Natural killer cell treated with Interleukin-12 subunit alpha and Interleukin-12 subunit beta and Interleukin-15 and Interleukin-18, amount 100 ng/mL, for 72 hours (primary cell): Measurements from ENCODE around the gene MED16. TPM values are rescaled to one million over a fixed set of nuclear protein-coding genes. Genes with fewer than 3 reads are reported as not detected.

Experiments
- ATAC-seq, 2 donors: fragments of 150-1000 bp; cut with Tn5 transposase in 1 of 2; sonication (Bioruptor Pico), chemical (Tn5 transposase) in 1 of 2; 2 replicates each; pipeline ENCODE4 v1.10.0; 2021
- DNase-seq: peaks from one replicate; pipeline ENCODE4 v3.0.0; 2022; ENCODE audit warnings: low spot score
- H3K27ac Mint-ChIP-seq, 2 donors: 1 replicate in 1 of 2; 2 replicates in 1 of 2; pipeline ENCODE4 v1.8.0; 2022; ENCODE audit warnings: mixed read lengths in 2 of 2, mild to moderate bottlenecking in 1 of 2, moderate library complexity in 1 of 2
- H3K27me3 Mint-ChIP-seq, 2 donors: 1 replicate in 1 of 2; 2 replicates in 1 of 2; pipeline ENCODE4 v1.8.0; 2022; ENCODE audit warnings: mixed read lengths in 2 of 2
- H3K36me3 Mint-ChIP-seq: one replicate; pipeline ENCODE4 v1.8.0; 2022; ENCODE audit warnings: mixed read lengths
- H3K4me1 Mint-ChIP-seq, 2 donors: 1 replicate in 1 of 2; 2 replicates in 1 of 2; pipeline ENCODE4 v1.8.0; 2022; ENCODE audit warnings: low read depth in 2 of 2, mixed read lengths in 2 of 2, mild to moderate bottlenecking in 1 of 2
- H3K4me3 Mint-ChIP-seq: one replicate; pipeline ENCODE4 v1.8.0; 2022; ENCODE audit warnings: mixed read lengths
- H3K9me3 Mint-ChIP-seq: 2 replicates; pipeline ENCODE4 v1.8.0; 2022; ENCODE audit warnings: mixed read lengths
- total RNA-seq, 2 donors: library from RNA; stranded (reverse); gene quantifications; one replicate each; pipeline ENCODE4 v1.2.3, GENCODE V29; 2022

MED16 gene
- total RNA-seq, 2 donors from 2014 or later: 46.4 to 79.6 TPM

DNA sequence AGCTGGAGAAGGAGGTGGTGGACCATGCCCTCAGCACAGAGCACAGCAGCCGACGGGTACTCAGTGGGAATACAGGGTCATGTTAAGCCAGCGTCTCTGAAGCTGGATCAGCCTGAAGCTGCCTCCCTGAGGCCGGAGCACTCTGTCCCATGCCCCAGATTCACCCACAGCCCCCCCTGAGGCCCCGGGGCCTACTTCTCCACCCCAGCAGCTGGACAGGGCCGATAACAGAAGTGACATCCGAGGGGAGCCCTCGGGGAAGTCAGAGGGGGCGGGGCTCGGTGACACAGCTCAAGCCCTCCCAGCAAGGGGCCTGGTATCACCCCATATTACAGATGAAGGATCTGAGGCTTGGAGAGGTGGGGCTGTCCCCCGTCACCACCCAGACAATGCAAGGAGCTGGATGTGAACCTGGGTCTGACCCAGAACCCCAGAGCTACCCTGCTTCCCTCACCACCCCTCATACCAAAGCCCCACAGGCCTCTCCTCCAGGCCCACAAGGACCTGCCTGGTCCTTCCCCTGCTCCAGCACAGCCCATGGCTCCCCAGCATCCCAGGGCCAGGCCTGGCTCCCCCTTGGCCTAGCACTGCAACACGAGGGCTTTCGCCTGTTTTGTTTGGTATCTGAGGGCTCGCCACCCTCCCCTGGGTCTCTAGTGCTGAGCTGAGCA lies 14.3 kb upstream of the MED16 start:
- Mint-ChIP-seq H3K27ac (peak overlapping the region in 1 of 2 donors; percentile 97), H3K27me3 (no peaks in the 10 kb centered on the region), H3K36me3 (no peaks in the 10 kb centered on the region), H3K4me3 (no peak overlapping the region), H3K4me1 (peaks cover 13 to 20% of the 10 kb centered on the region in 2 donors), H3K9me3 (no peaks in the 10 kb centered on the region)
- ATAC-seq (peak; percentile 9 to 15), DNase-seq (no peak)

DNA sequence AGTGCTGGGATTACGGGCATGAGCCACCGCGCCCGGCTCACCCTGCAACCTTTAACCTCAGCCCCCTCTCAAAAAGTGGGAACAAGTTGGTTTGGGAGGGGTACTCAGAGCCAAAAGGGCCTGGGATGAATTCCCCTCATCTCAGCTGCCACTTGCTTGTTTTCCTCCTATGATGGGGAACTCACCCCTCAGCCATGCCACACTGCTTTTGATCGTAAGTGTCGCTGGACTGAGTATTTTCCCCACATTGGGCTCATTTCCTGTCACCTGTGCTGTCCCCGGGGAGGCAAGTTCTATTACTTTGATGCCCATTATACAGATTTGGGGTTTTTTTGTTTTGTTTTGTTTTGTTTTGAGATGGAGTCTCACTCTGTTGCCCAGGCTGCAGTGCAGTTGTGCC lies 13.5 kb upstream of the MED16 start:
- Mint-ChIP-seq H3K27ac (peak overlapping the region in 1 of 2 donors; percentile 97), H3K27me3 (no peaks in the 10 kb centered on the region), H3K4me3 (no peak overlapping the region), H3K36me3 (no peaks in the 10 kb centered on the region), H3K9me3 (no peaks in the 10 kb centered on the region), H3K4me1 (peaks cover 13 to 20% of the 10 kb centered on the region in 2 donors)
- no peak for ATAC-seq
- DNase-seq: no peak

DNA sequence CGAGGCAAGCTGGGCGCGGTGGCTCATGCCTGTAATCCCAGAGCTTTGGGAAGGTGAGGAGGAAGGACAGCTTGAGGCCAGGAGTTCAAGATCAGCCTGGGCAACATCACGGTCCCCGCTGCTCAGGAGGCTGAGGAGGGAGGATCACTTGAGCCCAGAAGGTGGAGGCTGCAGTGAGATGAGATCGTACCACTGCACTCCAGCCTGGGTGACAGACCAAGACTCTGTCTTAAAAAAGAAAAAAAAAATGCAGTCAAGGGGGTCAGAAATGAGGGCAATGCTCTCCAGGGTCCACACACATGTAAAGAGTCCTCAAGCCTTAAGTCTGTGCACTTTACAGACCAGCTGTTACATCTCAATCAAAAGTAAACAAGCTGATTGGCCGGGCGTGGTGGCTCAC lies 11.6 kb upstream of the MED16 start:
- Mint-ChIP-seq H3K27me3 (no peaks in the 10 kb centered on the region), H3K4me1 (peaks cover 8 to 15% of the 10 kb centered on the region in 2 donors), H3K9me3 (no peaks in the 10 kb centered on the region), H3K36me3 (no peaks in the 10 kb centered on the region), H3K27ac (no peak overlapping the region), H3K4me3 (no peak overlapping the region)
- DNase-seq: no peak
- no peak for ATAC-seq

DNA sequence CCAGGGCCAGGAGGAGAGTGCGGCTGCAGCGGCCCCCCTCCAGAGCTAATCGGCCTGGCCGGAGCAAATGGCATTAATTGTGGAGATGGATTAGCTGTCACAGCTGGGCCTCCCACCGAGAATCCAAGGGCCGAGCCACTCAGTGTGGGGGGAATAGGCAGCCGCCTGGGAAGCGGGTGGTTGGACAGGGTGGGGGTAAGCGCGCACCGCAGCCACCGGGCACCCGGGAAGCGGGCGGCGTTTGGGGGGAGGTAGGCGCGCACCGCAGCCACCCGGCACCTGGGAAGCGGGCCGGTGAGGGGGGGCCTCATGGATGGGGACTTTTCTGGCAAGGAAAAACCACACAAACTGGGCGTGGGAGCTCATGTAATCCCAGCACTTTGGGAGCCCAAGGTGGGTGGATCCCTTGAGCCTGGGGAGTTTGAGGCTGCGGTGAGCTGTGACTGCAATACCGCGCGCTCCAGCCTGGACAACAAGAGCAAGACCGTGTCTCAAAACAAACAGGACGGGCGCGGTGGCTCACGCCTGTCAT lies 10.3 kb upstream of the MED16 start:
- Mint-ChIP-seq H3K27ac (no peak overlapping the region), H3K27me3 (no peaks in the 10 kb centered on the region), H3K4me1 (peaks cover 0 to 8% of the 10 kb centered on the region in 2 donors), H3K36me3 (no peaks in the 10 kb centered on the region), H3K4me3 (no peak overlapping the region), H3K9me3 (no peaks in the 10 kb centered on the region)
- ATAC-seq (no peak), DNase-seq (no peak)

DNA sequence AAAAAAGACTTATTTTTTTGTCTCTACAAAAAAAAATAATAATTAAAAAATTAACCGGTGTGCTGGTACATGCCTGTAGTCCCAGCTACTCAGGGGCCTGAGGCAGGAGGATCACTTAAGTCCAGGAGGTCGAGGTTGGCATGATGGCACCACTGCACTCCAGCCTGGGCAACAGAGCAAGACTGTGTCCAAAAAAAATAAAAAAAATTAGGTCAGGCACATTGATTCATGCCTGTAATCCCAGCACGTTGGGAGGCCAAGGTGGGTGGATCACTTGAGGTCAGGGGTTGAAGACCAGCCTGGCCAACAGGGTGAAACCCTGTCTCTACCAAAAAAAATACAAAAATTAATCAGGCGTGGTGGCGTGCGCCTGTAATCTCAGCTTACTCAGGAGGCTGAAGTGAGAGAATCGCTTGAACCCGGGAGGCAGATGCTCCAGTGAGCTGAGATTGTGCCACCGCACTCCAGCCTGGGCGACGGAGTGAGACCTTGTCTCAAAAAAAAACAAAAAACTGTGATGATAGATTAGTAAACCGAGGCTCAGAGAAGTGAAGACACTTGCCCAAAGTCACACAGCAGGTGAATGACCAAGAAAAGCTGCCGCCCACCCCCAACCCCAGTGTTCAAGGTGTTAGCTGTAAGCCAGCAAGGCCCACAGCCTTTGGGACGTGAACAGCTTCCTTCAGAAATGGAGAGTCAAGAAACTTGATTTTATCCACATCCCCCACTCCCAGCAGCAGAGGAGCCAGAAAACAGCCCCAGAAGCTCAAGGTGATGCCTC lies 9.6 kb upstream of the MED16 start:
- no peaks in the 10 kb centered on the region for H3K36me3 Mint-ChIP-seq
- no peak overlapping the region for H3K4me3 Mint-ChIP-seq
- no peak overlapping the region for H3K27ac Mint-ChIP-seq

DNA sequence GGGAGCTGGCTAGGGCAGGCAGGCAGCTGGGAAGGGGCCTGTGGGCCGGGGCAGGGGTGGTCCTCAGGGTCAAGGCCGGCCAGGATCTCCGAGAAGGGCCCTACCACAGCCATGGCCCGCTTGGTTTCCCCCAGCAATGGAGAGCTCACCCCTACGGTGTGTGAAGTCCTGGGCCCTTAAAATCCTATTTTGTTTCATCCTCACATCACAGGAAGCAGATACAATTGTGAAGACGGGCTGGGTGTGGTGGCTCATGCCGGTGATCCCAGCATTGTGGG lies 9.0 kb upstream of the MED16 start:
- ATAC-seq: no peak
- Mint-ChIP-seq H3K9me3 (no peaks in the 10 kb centered on the region), H3K4me1 (peaks cover 0 to 3% of the 10 kb centered on the region in 2 donors), H3K36me3 (no peaks in the 10 kb centered on the region), H3K4me3 (no peak overlapping the region), H3K27me3 (no peaks in the 10 kb centered on the region), H3K27ac (no peak overlapping the region)
- DNase-seq: no peak

More for the DNA sequence above, 9.6 kb upstream of the MED16 start:
- DNase-seq (no peak), ATAC-seq (no peak)
- Mint-ChIP-seq H3K4me1 (peaks cover 0 to 6% of the 10 kb centered on the region in 2 donors), H3K9me3 (no peaks in the 10 kb centered on the region), H3K27me3 (no peaks in the 10 kb centered on the region)

DNA sequence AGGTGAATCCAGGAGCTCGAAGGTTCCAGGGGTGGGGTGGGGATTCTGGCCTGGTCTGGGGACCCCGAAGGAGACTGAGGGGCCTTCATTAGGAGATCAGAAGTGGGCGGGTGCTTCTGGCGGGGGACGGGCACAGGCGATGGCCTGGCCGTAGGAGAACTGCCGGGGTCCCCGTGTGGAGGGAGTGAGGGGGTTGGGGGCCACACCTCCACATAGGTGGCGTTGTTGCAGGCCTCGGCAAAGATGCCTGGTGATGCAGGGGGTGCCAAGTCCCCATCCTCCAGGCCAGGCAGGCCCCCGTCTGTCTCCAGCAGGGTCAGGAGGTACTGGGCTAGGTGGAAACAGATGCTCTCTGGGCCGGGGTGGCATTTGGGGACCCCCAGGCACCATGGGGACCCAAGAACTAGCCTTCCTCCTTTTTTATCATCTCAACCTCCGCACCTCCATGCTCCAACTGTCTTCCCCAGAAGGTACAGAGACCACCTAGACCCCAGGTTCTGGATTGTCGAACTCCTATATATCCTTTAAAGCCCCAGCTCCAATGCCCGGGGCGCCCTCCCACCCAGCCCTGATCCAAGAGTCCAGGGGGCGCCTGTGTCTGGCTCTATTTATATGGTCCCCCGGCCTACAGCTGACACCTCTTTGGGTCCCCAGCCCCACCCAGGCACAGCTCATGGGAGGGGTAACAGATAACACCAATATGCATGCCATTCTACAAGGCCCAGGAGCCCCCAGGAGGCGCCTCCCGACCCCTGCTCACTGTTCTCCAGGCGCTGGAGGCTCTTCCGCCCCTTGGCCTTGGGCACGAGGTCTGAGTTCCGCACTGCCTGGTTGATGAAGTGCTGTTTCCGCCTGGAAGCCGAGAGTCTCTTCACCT lies 8.5 kb upstream of the MED16 start:
- H3K27me3 Mint-ChIP-seq: no peaks in the 10 kb centered on the region
- H3K27ac Mint-ChIP-seq: no peak overlapping the region
- DNase-seq (no peak), ATAC-seq (no peak)
- no peaks in the 10 kb centered on the region for H3K36me3 Mint-ChIP-seq
- peaks cover 0 to 3% of the 10 kb centered on the region in 2 donors for H3K4me1 Mint-ChIP-seq
- no peak overlapping the region for H3K4me3 Mint-ChIP-seq
- H3K9me3 Mint-ChIP-seq: no peaks in the 10 kb centered on the region

DNA sequence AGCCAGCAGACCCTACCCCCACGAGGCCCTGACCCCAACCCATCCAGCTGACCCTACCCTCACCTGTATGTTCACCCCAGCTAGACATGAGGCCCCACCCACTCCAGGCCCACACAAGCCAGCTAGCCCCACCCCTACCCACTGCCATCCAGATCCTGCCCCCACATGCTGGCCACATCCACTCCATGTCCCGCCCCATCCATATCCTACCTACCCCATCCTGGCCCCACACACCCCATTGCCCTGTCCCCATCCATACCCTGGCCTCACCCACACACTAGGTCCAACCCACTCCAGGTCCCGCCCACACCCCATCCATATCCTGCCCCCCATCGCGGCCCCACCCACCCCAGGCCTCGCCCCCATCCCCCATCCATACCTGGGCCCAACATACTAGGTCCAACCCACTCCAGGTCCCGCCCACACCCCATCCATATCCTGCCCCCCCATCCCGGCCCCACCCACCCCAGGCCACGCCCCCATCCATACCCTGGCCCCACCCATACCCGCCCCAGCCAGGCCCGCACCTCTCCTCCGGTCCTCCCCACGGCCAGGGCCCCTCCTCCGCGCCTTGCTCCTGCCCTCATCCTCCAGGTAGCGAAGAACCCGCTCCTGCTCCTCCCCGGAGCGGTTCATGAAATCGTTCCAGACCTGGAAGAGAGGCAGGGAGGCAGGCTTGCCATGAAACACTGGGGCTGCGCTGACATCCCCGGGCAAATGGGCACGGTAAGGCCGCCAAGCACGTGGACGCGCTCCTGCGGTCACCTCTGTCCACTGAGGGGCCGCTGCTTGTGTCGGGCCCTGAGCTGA lies 7.5 kb upstream of the MED16 start:
- ATAC-seq: peak; percentile 34 to 52
- no peak for DNase-seq
- no peak overlapping the region for H3K27ac Mint-ChIP-seq
- no peaks in the 10 kb centered on the region for H3K27me3 Mint-ChIP-seq
- H3K36me3 Mint-ChIP-seq: no peaks in the 10 kb centered on the region
- no peaks in the 10 kb centered on the region for H3K9me3 Mint-ChIP-seq
- H3K4me3 Mint-ChIP-seq: no peak overlapping the region
- H3K4me1 Mint-ChIP-seq: peaks cover 0 to 3% of the 10 kb centered on the region in 2 donors

DNA sequence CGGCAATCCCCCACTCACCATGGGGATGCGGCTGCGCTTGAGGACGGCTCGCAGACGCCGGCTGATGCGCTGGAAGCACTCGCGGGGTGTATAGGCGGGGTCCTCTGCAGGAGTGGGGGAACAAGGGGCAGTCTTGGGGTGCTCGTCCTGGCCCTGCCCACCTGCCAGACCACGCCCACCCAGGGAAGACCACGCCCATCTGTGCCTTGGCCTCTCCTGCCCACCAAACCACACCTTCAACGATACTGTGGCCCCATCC lies 7.0 kb upstream of the MED16 start:
- no peak for ATAC-seq
- H3K4me3 Mint-ChIP-seq: no peak overlapping the region

DNA sequence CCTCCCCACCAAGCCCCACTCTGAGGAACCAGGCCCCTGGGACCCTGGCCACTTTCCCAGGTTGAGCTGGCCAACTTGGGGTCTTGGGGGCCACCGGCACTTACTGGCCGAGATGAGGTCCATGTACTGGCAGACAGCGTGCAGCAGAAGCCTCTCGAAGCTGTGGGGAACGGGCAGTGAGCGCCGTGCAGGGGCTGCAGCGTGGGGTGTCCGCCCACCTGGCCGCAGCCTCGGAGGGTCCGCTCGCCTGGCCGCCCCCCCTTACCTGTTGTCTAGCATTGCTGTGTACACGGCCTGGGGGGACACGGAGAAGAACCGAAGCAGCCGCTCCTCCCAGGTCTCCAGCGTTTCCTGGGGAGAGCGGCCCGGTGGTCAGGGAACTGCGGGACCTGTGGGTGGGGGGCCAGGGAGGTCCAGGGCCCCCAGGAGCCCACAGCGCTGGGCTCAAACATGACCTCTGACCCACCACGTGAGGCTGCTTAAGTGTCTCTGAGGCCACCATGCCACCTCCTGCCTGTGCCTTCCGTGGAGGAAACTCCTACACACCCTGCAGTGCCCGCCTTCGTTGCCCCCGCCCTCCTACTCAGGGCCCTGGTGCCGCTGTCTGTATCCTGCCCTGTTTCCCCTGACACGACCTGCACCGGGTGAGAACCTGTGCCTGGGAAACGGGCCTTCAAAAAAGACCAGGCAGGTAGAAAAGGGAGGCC lies 6.5 kb upstream of the MED16 start:
- Mint-ChIP-seq H3K36me3 (no peaks in the 10 kb centered on the region), H3K27me3 (no peaks in the 10 kb centered on the region), H3K27ac (no peak overlapping the region), H3K4me3 (no peak overlapping the region), H3K4me1 (peaks cover 0 to 3% of the 10 kb centered on the region in 2 donors), H3K9me3 (no peaks in the 10 kb centered on the region)
- DNase-seq (no peak), ATAC-seq (no peak)

More for the DNA sequence above, 7.0 kb upstream of the MED16 start:
- no peak for DNase-seq
- no peaks in the 10 kb centered on the region for H3K36me3 Mint-ChIP-seq
- H3K9me3 Mint-ChIP-seq: no peaks in the 10 kb centered on the region
- no peaks in the 10 kb centered on the region for H3K27me3 Mint-ChIP-seq
- peaks cover 0 to 3% of the 10 kb centered on the region in 2 donors for H3K4me1 Mint-ChIP-seq
- H3K27ac Mint-ChIP-seq: no peak overlapping the region

DNA sequence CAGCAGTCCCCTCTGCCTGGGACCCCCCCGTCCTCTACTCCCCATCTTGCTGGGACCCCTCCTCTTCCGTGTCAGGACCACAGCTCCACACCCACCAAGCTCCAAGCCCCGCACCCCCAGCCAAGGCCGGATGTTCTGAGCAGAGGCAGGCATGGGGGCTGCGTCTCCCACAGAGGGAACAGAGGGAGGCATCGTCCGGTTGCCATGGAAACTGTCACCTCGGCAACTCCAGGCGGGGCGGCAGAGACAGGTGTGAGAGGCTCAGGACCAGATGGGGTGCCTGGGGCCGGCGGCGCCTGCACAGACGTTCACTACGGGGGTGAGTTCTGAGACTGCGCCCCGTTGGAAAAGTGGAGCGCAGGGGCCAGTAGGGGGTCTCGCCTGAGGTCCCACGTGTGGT lies 5.7 kb upstream of the MED16 start:
- Mint-ChIP-seq H3K9me3 (no peaks in the 10 kb centered on the region), H3K27ac (no peak overlapping the region), H3K4me3 (no peak overlapping the region), H3K36me3 (no peaks in the 10 kb centered on the region), H3K27me3 (no peaks in the 10 kb centered on the region), H3K4me1 (peaks cover 2% of the 10 kb centered on the region in 2 donors)
- no peak for DNase-seq
- ATAC-seq: no peak

DNA sequence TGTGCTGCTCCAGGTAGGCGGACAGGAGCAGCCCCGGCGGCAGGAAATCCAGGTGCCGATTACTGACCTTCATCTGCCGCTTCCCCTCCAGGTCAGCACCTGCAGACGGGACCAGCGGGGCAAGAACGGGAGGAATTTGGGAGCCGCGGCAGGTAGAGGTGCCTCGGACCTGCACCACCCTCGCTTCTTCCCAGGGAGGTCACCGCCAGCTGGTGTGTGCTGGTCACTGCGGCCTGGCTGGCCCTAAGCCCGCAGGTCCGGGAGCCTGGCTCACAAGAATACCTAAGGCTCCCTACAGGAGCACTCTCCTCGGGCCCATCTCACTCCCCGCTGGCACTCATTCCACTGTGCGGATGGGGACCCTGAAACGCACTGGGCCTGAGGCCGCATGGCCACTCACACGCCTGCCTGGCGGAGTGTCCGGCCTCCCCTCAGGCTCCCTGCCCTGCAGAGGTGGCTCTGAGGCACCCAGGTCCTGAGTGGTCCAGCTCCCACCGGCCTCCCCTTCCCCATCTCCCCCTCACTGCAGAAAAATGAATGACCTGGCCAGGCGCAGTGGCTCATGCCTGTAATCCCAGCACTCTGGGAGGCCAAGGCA lies 4.6 kb upstream of the MED16 start:
- DNase-seq (no peak), ATAC-seq (no peak)
- H3K27me3 Mint-ChIP-seq: no peaks in the 10 kb centered on the region
- no peaks in the 10 kb centered on the region for H3K9me3 Mint-ChIP-seq
- H3K4me3 Mint-ChIP-seq: no peak overlapping the region
- no peak overlapping the region for H3K27ac Mint-ChIP-seq
- no peaks in the 10 kb centered on the region for H3K36me3 Mint-ChIP-seq
- H3K4me1 Mint-ChIP-seq: peaks cover 10% of the 10 kb centered on the region in 2 donors
